ENCODE measurements around the gene DHRS9.

- TF ChIP-seq, protein P1, sequence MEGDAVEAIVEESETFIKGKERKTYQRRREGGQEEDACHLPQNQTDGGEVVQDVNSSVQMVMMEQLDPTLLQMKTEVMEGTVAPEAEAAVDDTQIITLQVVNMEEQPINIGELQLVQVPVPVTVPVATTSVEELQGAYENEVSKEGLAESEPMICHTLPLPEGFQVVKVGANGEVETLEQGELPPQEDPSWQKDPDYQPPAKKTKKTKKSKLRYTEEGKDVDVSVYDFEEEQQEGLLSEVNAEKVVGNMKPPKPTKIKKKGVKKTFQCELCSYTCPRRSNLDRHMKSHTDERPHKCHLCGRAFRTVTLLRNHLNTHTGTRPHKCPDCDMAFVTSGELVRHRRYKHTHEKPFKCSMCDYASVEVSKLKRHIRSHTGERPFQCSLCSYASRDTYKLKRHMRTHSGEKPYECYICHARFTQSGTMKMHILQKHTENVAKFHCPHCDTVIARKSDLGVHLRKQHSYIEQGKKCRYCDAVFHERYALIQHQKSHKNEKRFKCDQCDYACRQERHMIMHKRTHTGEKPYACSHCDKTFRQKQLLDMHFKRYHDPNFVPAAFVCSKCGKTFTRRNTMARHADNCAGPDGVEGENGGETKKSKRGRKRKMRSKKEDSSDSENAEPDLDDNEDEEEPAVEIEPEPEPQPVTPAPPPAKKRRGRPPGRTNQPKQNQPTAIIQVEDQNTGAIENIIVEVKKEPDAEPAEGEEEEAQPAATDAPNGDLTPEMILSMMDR (IDR thresholded peaks at IDR 0.05): no peak
- TF ChIP-seq POLR2A (IDR thresholded peaks at IDR 0.05): no peak
Measured at GRCh38 chr2:169143998-169144397, 74.6 kb downstream of the DHRS9 start.
